ENCODE data around the gene NKX1-2. TPM values are rescaled to one million over a fixed set of nuclear protein-coding genes. Genes with fewer than 3 reads are reported as not detected.

Gene NKX1-2
- 0.29 and 0.48 TPM in 2 replicates for total RNA-seq (ENCODE audit: low replicate concordance)
- long read RNA-seq, result 0 reads

DNA sequence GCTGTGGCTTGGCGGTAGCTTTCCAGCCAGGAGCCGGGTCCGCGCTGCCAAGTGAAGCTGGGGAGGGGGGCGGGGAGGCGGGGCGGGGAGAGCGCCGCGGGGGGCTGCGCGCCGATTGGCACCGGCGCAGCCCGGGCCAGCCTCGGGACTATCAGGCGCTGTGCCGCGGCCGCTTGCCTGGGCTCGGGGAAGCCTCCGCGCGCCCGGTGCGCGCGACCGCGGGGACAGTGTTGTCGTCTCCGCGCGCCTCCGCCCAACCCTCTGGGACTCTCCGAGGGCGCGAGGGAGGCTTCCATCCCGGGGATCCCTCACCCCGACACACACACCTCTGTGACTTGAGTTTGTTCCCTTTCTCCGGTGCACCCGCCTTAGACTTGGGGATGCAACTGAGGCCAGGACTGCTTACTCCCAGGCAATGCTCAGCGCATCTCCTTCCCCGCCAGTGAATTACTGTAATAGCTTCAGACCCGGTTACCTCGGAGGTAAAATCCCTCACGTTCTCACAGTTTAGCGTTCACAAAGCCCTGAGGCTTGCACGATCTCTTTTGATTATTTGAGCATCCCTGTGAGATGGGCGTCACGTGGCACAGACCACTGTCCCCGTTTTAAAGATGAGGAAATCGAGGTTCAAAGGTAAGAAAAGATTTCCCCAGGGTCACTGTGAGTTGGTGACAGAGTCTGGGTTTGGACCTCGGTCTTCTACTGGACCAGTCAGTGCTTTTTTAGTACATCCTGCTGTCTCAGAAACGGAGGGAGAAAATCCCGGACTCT is at the start of gene NKX1-2:
Gene NKX1-2, minus strand, starts transcription at position 24 of the 771 bp plus-strand sequence. CDS start 92 bp downstream, outside the sequence.
- peak within 1 kb of the TSS; percentile 84 for H3K4me3 Mint-ChIP-seq
- TF ChIP-seq, protein P1, sequence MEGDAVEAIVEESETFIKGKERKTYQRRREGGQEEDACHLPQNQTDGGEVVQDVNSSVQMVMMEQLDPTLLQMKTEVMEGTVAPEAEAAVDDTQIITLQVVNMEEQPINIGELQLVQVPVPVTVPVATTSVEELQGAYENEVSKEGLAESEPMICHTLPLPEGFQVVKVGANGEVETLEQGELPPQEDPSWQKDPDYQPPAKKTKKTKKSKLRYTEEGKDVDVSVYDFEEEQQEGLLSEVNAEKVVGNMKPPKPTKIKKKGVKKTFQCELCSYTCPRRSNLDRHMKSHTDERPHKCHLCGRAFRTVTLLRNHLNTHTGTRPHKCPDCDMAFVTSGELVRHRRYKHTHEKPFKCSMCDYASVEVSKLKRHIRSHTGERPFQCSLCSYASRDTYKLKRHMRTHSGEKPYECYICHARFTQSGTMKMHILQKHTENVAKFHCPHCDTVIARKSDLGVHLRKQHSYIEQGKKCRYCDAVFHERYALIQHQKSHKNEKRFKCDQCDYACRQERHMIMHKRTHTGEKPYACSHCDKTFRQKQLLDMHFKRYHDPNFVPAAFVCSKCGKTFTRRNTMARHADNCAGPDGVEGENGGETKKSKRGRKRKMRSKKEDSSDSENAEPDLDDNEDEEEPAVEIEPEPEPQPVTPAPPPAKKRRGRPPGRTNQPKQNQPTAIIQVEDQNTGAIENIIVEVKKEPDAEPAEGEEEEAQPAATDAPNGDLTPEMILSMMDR (conservative IDR thresholded peaks at IDR 0.05), result no peak
- H3K27ac Mint-ChIP-seq, result no peak within 1 kb of the TSS
- DNase-seq (ENCODE audit: extremely low spot score, unreplicated experiment), result no peak
- peaks cover 95% of the 10 kb centered on the region for H3K27me3 Mint-ChIP-seq
- peaks cover 22% of the 10 kb centered on the region for H3K4me1 Mint-ChIP-seq (ENCODE audit: unreplicated experiment)
- H3K9me3 Mint-ChIP-seq, result no peaks in the 10 kb centered on the region
- H3K36me3 Mint-ChIP-seq, result no peaks in the 10 kb centered on the region

- peaks cover 6% of the 10 kb centered on the region for H3K27me3 Mint-ChIP-seq
- TF ChIP-seq, protein P1 (conservative IDR thresholded peaks at IDR 0.05), result no peak
- DNase-seq (ENCODE audit: extremely low spot score, unreplicated experiment), result no peak
- H3K27ac Mint-ChIP-seq, result no peak overlapping the region
- H3K4me3 Mint-ChIP-seq, result no peak overlapping the region
- peaks cover 5% of the 10 kb centered on the region for H3K9me3 Mint-ChIP-seq
- H3K36me3 Mint-ChIP-seq, result peaks cover 17% of the 10 kb centered on the region
- peaks cover 11% of the 10 kb centered on the region for H3K4me1 Mint-ChIP-seq (ENCODE audit: unreplicated experiment)
Observed at GRCh38 chr10:124498056-124498455, 48.2 kb upstream of the NKX1-2 start.

GRCh38 chr10:124497196-124497881 is 47.5 kb upstream of the NKX1-2 start:
- Mint-ChIP-seq H3K9me3 (peaks cover 5% of the 10 kb centered on the region), H3K27ac (no peak overlapping the region), H3K36me3 (peaks cover 18% of the 10 kb centered on the region), H3K4me3 (no peak overlapping the region), H3K4me1 (ENCODE audit: unreplicated experiment) (peaks cover 11% of the 10 kb centered on the region), H3K27me3 (peaks cover 6% of the 10 kb centered on the region)
- DNase-seq (ENCODE audit: extremely low spot score, unreplicated experiment), result no peak
- TF ChIP-seq, protein P1 (conservative IDR thresholded peaks at IDR 0.05), result no peak

- peaks cover 19% of the 10 kb centered on the region for H3K36me3 Mint-ChIP-seq
- peaks cover 6% of the 10 kb centered on the region for H3K27me3 Mint-ChIP-seq
- peaks cover 11% of the 10 kb centered on the region for H3K4me1 Mint-ChIP-seq (ENCODE audit: unreplicated experiment)
- no peak overlapping the region for H3K27ac Mint-ChIP-seq
- no peak for DNase-seq (ENCODE audit: extremely low spot score, unreplicated experiment)
- no peak overlapping the region for H3K4me3 Mint-ChIP-seq
- H3K9me3 Mint-ChIP-seq, result peaks cover 5% of the 10 kb centered on the region
- TF ChIP-seq, protein P1 (conservative IDR thresholded peaks at IDR 0.05), result no peak
Observed at GRCh38 chr10:124496620-124497019, 46.8 kb upstream of the NKX1-2 start.

DNA sequence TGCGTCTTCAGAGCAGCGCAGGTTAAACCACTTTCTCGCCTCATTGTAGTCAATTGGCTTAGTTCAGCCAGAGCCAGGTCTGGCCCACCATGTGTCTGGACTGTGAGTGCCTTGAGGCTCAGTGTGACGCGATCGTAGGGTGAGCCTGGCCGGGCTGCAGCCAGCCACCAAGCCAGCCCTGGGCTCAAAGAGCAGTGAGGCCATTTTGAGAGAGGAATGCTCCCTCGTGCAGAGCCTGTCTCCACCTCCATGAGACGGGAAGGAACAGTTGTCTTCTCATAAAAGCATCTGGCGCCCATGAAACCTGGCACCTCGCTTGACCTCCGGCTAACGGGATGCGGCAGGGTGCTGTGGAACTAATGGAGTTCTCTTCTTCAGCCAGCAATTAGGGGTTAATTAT is 46.3 kb upstream of the NKX1-2 start:
- Mint-ChIP-seq H3K27ac (no peak overlapping the region), H3K4me3 (no peak overlapping the region), H3K27me3 (peaks cover 6% of the 10 kb centered on the region), H3K4me1 (ENCODE audit: unreplicated experiment) (peaks cover 11% of the 10 kb centered on the region), H3K36me3 (peaks cover 16% of the 10 kb centered on the region), H3K9me3 (peaks cover 5% of the 10 kb centered on the region)
- no peak for DNase-seq (ENCODE audit: extremely low spot score, unreplicated experiment)
- TF ChIP-seq, protein P1 (conservative IDR thresholded peaks at IDR 0.05), result no peak
